ENCODE measurements around the gene ZNF423.

Gene ZNF423

GRCh38 chr16:49848530-49848929 lies 7.4 kb downstream of the ZNF423 start:
- no peak for DNase-seq (ENCODE audit: low spot score)

DNA sequence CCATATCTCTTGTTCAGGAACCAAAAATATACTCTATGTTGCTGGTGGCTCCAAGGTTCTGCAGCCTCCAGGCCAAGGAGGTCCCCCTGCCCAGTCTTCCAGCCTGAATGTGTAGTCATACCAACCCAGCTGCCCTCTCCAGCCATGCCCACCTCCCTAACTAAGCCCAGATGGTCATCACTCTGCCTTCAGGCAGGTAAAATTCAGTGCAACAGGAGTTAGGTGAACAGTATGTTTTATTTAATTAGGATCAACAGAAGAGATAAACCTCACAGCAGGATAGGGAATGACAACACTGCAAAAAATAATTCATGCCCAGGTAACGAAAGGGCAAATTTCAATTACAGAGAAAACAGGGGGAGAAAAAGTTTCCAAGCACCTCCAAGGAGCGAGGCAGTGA lies 9.1 kb downstream of the ZNF423 start:
- DNase-seq (ENCODE audit: low spot score) = no peak

DNA sequence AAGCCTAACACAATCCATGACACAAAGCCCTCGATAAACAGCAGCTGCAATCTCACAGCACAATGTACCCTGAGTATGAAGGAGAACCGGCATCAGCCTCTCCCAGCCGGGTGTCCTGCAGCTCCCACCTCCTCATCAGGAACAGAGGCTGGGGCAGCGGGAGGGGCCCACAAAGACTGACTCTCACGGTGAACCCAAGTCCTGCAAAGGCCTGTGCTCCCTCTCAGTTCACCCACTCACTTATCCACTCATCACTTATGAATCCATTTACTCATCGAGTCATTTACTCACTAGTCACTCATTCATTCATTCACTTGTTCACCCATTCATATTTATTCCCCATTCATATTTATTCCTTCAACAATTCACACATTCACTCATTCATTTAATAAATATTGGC lies 11.6 kb downstream of the ZNF423 start:
- DNase-seq (ENCODE audit: low spot score) = no peak

GRCh38 chr16:49843758-49844157 lies 12.2 kb downstream of the ZNF423 start:
- DNase-seq (ENCODE audit: low spot score) = no peak

DNA sequence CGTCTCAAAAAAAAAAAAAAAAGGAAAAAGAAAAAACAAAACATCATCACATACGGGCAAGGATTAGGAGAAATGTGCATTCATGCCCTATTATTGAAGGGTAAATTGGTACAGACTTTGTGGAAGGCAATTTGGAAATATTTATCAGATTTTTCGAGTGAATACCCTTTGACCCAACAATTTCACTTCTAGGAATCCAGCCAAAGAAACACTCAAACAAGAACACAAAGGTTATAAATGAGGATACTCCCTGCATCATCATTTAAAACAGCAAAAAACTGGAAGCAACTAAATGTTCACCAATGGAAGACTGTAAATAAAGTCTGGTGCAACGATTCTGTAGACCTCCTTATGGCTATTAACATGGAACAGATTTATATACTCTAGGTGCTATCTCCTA lies 12.9 kb downstream of the ZNF423 start:
- no peak for DNase-seq (ENCODE audit: low spot score)

GRCh38 chr16:49839017-49839825 lies 16.7 kb downstream of the ZNF423 start:
- no peak for DNase-seq (ENCODE audit: low spot score)

GRCh38 chr16:49838441-49839016 lies 17.4 kb downstream of the ZNF423 start:
- DNase-seq (ENCODE audit: low spot score) = no peak

DNA sequence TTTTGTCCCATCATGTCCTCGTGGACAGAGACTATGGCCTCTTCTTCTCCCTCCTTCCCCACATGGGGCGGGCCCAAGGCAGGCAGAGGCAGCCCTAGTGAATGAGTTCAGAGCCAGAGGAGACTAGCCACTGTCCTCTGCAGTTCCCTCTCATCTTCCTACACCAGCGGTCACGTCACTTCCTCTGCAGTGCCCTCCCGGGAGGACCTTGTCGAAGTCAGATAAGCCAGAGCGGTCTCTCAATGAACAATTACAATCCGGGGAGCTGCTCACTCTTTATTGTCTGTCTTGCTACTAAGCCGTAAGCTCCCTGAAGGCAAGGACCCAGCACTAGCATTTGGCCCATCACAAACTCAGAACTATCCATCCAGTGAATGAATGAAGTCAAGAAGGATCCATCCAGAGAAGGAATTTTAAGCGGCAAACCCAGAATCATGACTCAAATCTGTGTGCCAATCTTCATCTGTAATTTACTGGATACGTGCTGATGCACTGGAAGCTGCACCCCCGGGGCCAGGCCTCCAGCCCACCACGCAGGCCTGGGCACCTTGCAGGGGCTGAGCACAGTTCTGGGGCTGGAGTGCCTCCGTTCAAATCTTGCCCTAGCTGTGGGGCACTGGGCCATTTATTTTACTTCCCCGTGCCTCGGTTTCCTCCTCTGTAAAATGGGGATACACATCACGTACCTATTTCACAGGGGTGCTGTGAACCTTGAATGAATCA lies 18.1 kb downstream of the ZNF423 start:
- DNase-seq (ENCODE audit: low spot score) = no peak

DNA sequence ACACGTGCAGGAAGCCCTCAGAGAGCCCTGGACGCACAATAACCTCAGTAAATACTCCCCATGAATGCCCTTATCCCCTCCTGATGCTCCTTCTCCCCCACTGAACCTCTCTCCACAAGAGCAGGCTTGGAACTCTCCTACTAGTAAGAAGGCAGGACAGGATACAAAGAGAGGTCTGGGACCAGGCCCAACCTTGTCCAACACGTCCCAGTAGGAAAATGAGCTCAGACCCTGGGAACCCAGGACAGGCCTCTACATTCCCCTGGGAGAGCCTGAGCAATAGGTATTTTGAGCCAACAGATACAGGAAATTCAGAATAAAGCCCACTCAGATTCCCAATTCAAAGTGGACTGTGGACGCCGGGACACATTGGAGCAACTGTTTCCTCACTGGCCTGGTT lies 19.2 kb downstream of the ZNF423 start:
- no peak for DNase-seq (ENCODE audit: low spot score)

GRCh38 chr16:49836218-49836617 lies 19.7 kb downstream of the ZNF423 start:
- no peak for DNase-seq (ENCODE audit: low spot score)

GRCh38 chr16:49835161-49835777 lies 20.6 kb downstream of the ZNF423 start:
- no peak for DNase-seq (ENCODE audit: low spot score)

- DNase-seq (ENCODE audit: low spot score) = no peak
These were observed 21.3 kb downstream of the ZNF423 start for GRCh38 chr16:49834531-49835151.

GRCh38 chr16:49833796-49834530 lies 21.9 kb downstream of the ZNF423 start:
- no peak for DNase-seq (ENCODE audit: low spot score)

- DNase-seq (ENCODE audit: low spot score) = no peak
These were observed 22.8 kb downstream of the ZNF423 start for GRCh38 chr16:49833085-49833484.

GRCh38 chr16:49832177-49832576 lies 23.7 kb downstream of the ZNF423 start:
- no peak for DNase-seq (ENCODE audit: low spot score)

- no peak for DNase-seq (ENCODE audit: low spot score)
These were observed 25.0 kb downstream of the ZNF423 start for GRCh38 chr16:49830873-49831272.

DNA sequence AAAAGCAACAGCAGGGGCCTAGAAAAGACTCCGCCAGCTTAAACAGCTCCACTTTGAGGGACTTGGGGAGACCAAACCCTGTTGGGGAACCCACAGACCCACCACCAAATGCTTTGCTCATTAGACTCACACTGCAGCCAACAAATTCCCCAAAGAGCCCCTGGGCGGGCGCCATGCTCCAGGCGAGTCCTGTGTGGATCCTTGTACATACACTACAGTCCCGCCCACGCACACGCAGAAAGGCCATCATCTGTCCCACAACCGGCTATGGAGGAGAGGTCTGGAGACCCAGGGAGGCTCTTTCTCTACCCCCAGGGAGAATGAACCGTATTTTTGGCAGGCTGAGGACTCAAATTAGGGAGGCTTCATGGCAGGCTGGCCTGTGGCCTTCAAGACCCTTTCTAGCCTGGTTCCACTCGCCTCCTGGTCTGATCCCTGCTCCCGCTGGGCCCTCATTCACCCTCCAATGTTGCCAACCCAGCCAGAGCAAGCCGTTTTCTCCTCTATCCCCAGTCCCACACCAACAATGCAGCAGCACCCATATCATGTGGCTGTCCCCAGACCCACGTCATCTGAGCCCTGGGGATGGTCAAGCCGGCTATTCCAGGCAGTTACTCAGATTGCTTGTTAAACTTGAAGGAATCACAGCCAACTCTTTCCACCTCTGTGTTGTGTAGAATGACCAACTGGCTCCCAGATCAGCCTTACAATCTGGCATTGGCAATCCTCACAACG lies 27.2 kb downstream of the ZNF423 start:
- no peak for DNase-seq (ENCODE audit: low spot score)

GRCh38 chr16:49827805-49828438 lies 28.0 kb downstream of the ZNF423 start:
- DNase-seq (ENCODE audit: low spot score) = no peak

DNA sequence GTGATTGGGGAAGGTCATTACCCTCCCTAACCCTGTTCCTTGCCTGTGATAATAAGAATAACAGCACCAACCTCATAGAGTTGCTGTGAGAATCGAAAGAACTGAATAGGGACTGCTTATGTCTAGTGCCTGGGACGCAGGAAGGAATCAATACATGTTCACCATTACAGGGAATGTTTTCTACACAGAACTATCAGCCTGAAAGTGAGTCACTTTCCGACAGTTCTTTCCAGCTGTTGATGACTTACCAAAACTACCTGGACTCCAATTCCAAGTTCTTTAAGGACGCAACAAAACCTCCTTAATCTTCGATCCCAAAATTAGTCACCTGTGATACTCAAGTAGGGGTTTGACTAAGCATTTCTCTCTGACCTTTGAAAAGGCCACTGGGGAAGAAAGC lies 29.4 kb downstream of the ZNF423 start:
- DNase-seq (ENCODE audit: low spot score) = no peak

DNA sequence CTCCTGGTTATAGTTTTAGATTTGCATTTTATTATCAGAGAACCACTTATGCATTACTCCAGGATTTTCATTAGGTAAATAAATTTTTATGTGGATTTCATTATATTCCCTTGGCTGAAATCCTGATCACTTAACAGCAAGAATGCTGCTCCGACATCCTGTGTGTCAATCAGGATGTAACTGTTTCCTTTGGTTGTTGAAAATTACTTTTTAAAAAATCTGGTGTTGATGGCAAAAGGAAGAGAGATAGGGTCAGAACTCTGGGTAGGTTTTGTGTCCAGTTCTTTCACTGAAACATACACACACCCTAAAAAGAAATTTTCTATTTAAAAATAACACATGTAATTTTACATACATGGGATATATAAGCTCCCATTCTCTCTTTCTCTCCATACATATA lies 30.9 kb downstream of the ZNF423 start:
- DNase-seq (ENCODE audit: low spot score) = no peak

All from germinal center (tissue), 1 donor.